Sigmoid colon (tissue), 7 donors: Measurements from ENCODE around the gene PGAM2. TPM values are rescaled to one million over a fixed set of nuclear protein-coding genes. Genes with fewer than 3 reads are reported as not detected.

Source experiments
- DNase-seq: peaks from one replicate; pipeline ENCODE4 v3.0.0-alpha.2; 2019
- H3K27ac ChIP-seq, 4 donors: fragments of 200-600 bp; sonication (generic); one replicate each; pipeline ENCODE4 v1.5.1; 2016 to 2019; ENCODE audit warnings: mild to moderate bottlenecking in 1 of 4
- H3K27me3 ChIP-seq, 3 donors: fragments of 200-600 bp; sonication (generic); one replicate each; pipeline ENCODE4 v1.5.1; 2019; ENCODE audit warnings: mild to moderate bottlenecking in 1 of 3
- H3K36me3 ChIP-seq, 4 donors: fragments of 200-600 bp; sonication (generic); one replicate each; pipeline ENCODE4 v1.5.1; 2016 to 2019
- H3K4me1 ChIP-seq, 4 donors: fragments of 200-600 bp; sonication (generic); one replicate each; pipeline ENCODE4 v1.5.1; 2017 to 2019
- H3K4me3 ChIP-seq, 4 donors: fragments of 200-600 bp; sonication (generic); one replicate each; pipeline ENCODE4 v1.5.1; 2017 to 2019; ENCODE audit warnings: mild to moderate bottlenecking in 2 of 4, moderate library complexity in 1 of 4
- H3K9me3 ChIP-seq, 4 donors: fragments of 200-600 bp in 3 of 4; sonication (generic) in 3 of 4; one replicate each; pipeline versions ENCODE4 v1.5.1 to v1.6.1; 2013 to 2019
- EP300 ChIP-seq, 4 donors: sonication (generic); formaldehyde crosslinking; IDR thresholded peaks; one replicate each; pipeline ENCODE4 v1.6.1; 2017; ENCODE audit warnings: antibody characterized with exemption in 4 of 4
- POLR2A ChIP-seq, 2 donors: fragments of 450-650 bp; IDR thresholded peaks; one replicate each; pipeline ENCODE4 v1.6.1; 2016; ENCODE audit warnings: antibody characterized with exemption in 2 of 2, mild to moderate bottlenecking in 2 of 2, moderate library complexity in 2 of 2
- POLR2AphosphoS5 ChIP-seq, 4 donors: sonication (generic); formaldehyde crosslinking; IDR thresholded peaks; one replicate each; pipeline ENCODE4 v1.6.1; 2017; ENCODE audit warnings: antibody characterized with exemption in 4 of 4
- WGBS, 2 donors: extraction: QIAGEN DNeasy Blood & Tissue Kit; methylation state at CpG; one replicate each; pipeline ENCODE4 v1.1.7; 2013; 5-methylcytosine and 5-hydroxymethylcytosine counted together
- intact Hi-C: fragments of 100-400 bp; cut with DNase I; formaldehyde crosslinking; loops from one replicate; pipeline ENCODE4 v1.15.1; 2023
- polyA plus RNA-seq, 3 donors: library from polyadenylated mRNA; stranded (reverse); fragments of 200-250 nt; gene quantifications; one replicate each; pipeline ENCODE4 v1.2.3, GENCODE V29; 2013
- total RNA-seq, 4 donors: library from RNA; depleted of rRNA; stranded (reverse); fragments of >200 nt; gene quantifications; one replicate each; pipeline ENCODE4 v1.1.0, GENCODE V29; 2016
- TF ChIP-seq, protein P1 (sequence below), 4 experiments: fragments of 450-650 bp in 3 of 4; fragments of 200-600 bp in 1 of 4; IDR thresholded peaks; one replicate each; pipeline ENCODE4 v1.5.1; 2016 to 2019; ENCODE audit warnings: antibody characterized with exemption in 4 of 4, mild to moderate bottlenecking in 3 of 4, moderate library complexity in 2 of 4
- donor health status: healthy with polysubstance abuse.
- donor health status: Bipolar disorder and iron deficiency.
- donor health status: healthy.

PGAM2 gene
- total and polyA plus RNA-seq, 7 donors: 0.71 to 3.0 (median 1.3) TPM; not detected in 1

DNA sequence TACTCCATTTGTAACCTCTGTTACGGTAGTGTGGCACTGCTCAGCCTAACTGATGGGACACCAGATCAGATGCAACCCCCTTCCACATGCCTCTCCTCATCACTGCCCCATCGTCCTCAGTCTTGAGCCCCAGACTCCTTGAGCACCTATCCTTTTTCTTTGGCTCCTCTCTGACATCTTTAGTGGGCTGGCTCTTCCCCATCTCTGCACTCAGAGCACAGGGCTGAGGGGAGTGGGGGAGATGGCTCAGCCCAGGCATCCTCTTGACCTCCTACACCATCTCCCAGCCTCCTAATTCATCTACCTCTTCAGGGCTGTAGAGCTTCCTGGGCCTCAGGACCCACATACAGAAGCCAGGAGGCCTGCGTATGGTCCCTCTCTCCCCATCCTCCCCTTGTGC lies 18.4 kb upstream of the PGAM2 start:
- TF ChIP-seq POLR2A (IDR thresholded peaks at IDR 0.05) (no peak), EP300 (IDR thresholded peaks at IDR 0.05) (no peak), POLR2AphosphoS5 (IDR thresholded peaks at IDR 0.05) (no peak)
- TF ChIP-seq, protein P1, sequence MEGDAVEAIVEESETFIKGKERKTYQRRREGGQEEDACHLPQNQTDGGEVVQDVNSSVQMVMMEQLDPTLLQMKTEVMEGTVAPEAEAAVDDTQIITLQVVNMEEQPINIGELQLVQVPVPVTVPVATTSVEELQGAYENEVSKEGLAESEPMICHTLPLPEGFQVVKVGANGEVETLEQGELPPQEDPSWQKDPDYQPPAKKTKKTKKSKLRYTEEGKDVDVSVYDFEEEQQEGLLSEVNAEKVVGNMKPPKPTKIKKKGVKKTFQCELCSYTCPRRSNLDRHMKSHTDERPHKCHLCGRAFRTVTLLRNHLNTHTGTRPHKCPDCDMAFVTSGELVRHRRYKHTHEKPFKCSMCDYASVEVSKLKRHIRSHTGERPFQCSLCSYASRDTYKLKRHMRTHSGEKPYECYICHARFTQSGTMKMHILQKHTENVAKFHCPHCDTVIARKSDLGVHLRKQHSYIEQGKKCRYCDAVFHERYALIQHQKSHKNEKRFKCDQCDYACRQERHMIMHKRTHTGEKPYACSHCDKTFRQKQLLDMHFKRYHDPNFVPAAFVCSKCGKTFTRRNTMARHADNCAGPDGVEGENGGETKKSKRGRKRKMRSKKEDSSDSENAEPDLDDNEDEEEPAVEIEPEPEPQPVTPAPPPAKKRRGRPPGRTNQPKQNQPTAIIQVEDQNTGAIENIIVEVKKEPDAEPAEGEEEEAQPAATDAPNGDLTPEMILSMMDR (IDR thresholded peaks at IDR 0.05): no peak
- Histone ChIP-seq H3K9me3 (no peaks in the 10 kb centered on the region), H3K36me3 (peaks cover 15 to 22% (median 18%) of the 10 kb centered on the region in 4 donors), H3K4me3 (no peak overlapping the region), H3K4me1 (peaks cover 0 to 36% (median 23%) of the 10 kb centered on the region in 4 donors), H3K27ac (peak overlapping the region in 3 of 4 donors; percentile 88 to 91 (median 89)), H3K27me3 (no peaks in the 10 kb centered on the region)
- 95 to 97% methylated on average over 3 of the region's 3 CpGs for WGBS, 2 donors
- no peak for DNase-seq
- intact Hi-C loops: loop anchor here (2.0 to 10.0 kb wide), 3 partner anchors 39 to 801 kb away; partner anchors contain the start of genes DBNL, PURB and YKT6

DNA sequence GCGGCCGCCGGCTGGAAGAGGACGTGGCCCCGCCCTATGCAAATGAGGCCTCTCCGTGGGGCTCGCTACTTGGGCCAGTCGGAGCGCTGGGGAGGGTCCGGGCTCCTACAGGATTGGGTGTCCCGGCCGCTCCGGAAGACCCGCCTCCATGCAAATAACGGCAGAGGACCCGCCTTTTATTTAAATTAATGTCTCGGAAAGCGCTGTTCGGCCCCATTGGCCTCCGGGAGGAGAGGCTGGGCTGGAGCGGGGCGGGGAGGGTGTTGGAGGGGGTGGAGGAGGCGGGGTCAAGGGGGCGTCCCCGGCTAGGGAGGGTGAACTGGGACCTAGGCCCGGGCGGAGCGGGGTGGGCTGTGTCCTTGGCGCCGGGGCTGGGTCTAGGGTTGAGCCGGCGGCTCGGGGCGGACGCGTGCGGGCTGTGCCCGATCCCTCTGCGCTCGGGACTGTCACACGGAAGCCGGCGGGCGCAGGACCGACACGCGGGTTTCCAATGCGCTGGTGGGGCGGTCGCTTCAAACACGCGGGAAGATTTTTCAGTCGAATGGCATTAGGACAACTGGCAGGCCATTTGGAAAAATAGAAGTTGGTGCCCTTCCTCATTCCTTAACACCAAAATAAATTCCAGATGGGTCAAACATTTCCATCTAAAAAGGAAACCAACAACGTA lies 17.3 kb upstream of the PGAM2 start:
- H3K4me3 ChIP-seq: peak overlapping the region; percentile 64 to 83 (median 77)
- H3K9me3 ChIP-seq: no peaks in the 10 kb centered on the region
- peaks cover 0 to 25% (median 14%) of the 10 kb centered on the region in 4 donors for H3K4me1 ChIP-seq
- DNase-seq: peak; percentile 100
- no peaks in the 10 kb centered on the region for H3K27me3 ChIP-seq
- intact Hi-C loops: loop anchor here (1.0 to 10.0 kb wide), 4 partner anchors 38 to 802 kb away; partner anchors contain the start of genes DBNL, POLD2, PURB and YKT6
- peak overlapping the region; percentile 88 to 91 (median 89) for H3K27ac ChIP-seq
- peaks cover 26 to 33% (median 29%) of the 10 kb centered on the region in 4 donors for H3K36me3 ChIP-seq
- WGBS, 2 donors: 0% methylated on average over 54 of the region's 54 CpGs
- TF ChIP-seq EP300 (IDR thresholded peaks at IDR 0.05) (no peak), POLR2AphosphoS5 (IDR thresholded peaks at IDR 0.05) (peak; percentile 67 to 84 (median 76)), POLR2A (IDR thresholded peaks at IDR 0.05) (peak in 1 of 2 donors; percentile 61)

DNA sequence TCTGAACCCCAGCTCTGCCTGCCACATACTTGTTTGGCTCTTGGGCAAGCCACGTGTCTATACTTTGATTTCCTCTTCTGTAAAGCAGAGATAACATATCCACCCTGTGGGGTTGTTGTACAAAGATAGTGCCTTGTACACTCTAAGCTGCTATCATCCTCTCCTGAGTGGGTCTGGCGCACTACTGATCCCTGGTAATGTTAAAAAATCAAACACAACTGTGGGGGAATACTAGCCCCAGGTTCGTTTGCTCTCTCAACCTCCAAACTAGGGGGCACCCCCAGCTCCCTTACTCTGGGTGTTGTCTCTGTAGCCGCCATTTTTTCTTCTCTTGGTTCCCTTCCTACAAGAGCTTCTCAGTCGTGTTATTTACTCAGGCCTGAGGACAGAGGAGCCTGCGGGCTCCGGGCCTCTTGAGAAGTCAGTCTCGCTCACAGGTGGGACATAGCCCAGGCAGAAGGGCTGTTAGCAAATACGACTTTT lies 15.9 kb upstream of the PGAM2 start:
- peak overlapping the region; percentile 88 to 91 (median 89) for H3K27ac ChIP-seq
- WGBS, 2 donors: 41 to 51% methylated on average over 9 of the region's 9 CpGs
- no peak for DNase-seq
- H3K4me1 ChIP-seq: peaks cover 0 to 22% (median 12%) of the 10 kb centered on the region in 4 donors
- TF ChIP-seq POLR2A (IDR thresholded peaks at IDR 0.05) (no peak), EP300 (IDR thresholded peaks at IDR 0.05) (no peak), POLR2AphosphoS5 (IDR thresholded peaks at IDR 0.05) (no peak)
- TF ChIP-seq, protein P1 (IDR thresholded peaks at IDR 0.05): no peak
- peak overlapping the region in 3 of 4 donors; percentile 64 to 83 (median 75) for H3K4me3 ChIP-seq
- no peaks in the 10 kb centered on the region for H3K9me3 ChIP-seq
- intact Hi-C loops: loop anchor here (5.0 to 10.0 kb wide), 2 partner anchors 121 to 803 kb away; partner anchors contain the start of genes PURB and YKT6
- no peaks in the 10 kb centered on the region for H3K27me3 ChIP-seq
- peaks cover 30 to 43% (median 37%) of the 10 kb centered on the region in 4 donors for H3K36me3 ChIP-seq

DNA sequence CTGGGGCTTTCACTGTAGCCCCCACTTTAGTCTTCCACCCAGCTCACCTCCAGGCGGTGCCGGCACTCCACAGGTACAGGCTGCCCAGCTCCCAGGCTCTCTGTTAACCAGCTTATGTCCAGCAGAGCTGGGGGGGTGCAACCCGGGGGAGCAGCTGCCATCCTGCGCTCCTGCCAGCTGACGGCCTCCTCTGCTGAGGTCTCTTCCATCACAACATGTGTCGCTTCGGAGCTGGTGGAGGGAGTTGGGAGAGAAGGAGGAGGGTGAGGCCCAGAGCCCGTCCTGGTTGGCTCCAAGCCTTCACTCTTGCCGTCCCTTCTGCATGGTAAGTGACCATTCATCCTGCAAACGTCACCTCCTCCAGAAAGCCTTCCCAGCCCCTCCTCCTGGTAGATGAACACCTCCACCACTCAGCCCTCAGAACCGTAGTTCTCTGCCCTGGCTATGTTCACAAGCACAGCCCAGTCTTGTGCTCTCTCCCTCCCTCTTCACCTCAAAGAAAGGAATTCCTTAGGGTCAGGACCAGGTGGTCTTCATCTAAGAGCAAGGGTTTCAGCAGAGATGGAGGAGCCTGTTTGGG lies 15.4 kb upstream of the PGAM2 start:
- no peaks in the 10 kb centered on the region for H3K9me3 ChIP-seq
- no peaks in the 10 kb centered on the region for H3K27me3 ChIP-seq
- no peak for DNase-seq
- peak overlapping the region in 1 of 4 donors; percentile 83 for H3K4me3 ChIP-seq
- 88% methylated on average over 11 of the region's 11 CpGs for WGBS, 2 donors
- H3K27ac ChIP-seq: peak overlapping the region; percentile 88 to 91 (median 89)
- H3K4me1 ChIP-seq: peaks cover 0 to 22% (median 12%) of the 10 kb centered on the region in 4 donors
- TF ChIP-seq, protein P1 (IDR thresholded peaks at IDR 0.05): no peak
- TF ChIP-seq POLR2A (IDR thresholded peaks at IDR 0.05) (no peak), EP300 (IDR thresholded peaks at IDR 0.05) (no peak), POLR2AphosphoS5 (IDR thresholded peaks at IDR 0.05) (no peak)
- peaks cover 33 to 49% (median 41%) of the 10 kb centered on the region in 4 donors for H3K36me3 ChIP-seq
- intact Hi-C loops: loop anchor here (5.0 to 10.0 kb wide), 2 partner anchors 122 to 804 kb away; partner anchors contain the start of genes PURB and YKT6
